CD14-positive monocyte (primary cell): ENCODE results near the gene GMDS. TPM values are rescaled to one million over a fixed set of nuclear protein-coding genes. Genes with fewer than 3 reads are reported as not detected.

Experiments
- DNase-seq, 3 donors: peaks; one replicate each; pipeline ENCODE4 v3.0.0-alpha.2; 2011 to 2022
- H2AFZ ChIP-seq: 2 replicates; pipeline ENCODE4 v1.6.0; 2012; ENCODE audit warnings: mild to moderate bottlenecking, low read depth, low read length, inconsistent platforms; ENCODE audit not compliant: insufficient read depth, poor library complexity, severe bottlenecking
- H3K27ac ChIP-seq, 2 donors: 1 replicate in 1 of 2; 2 replicates in 1 of 2; pipeline ENCODE4 v1.5.1; 2012 to 2013; ENCODE audit warnings: low read length in 2 of 2, control low read depth in 1 of 2, inconsistent platforms in 1 of 2, low read depth in 1 of 2, mild to moderate bottlenecking in 1 of 2
- H3K27me3 ChIP-seq, 2 donors: one replicate each; pipeline versions ENCODE4 v1.6.0 to v1.6.1; 2011 to 2013; ENCODE audit warnings: low read length in 2 of 2; ENCODE audit not compliant: control insufficient read depth in 2 of 2, insufficient read depth in 2 of 2
- H3K36me3 ChIP-seq, 2 donors: replicated peaks in 1 of 2; 1 replicate in 1 of 2; 2 replicates in 1 of 2; pipeline versions ENCODE4 v1.5.1 to v1.6.1; 2012 to 2013; ENCODE audit warnings: low read length in 2 of 2, control low read depth in 1 of 2, inconsistent platforms in 1 of 2, mild to moderate bottlenecking in 1 of 2; ENCODE audit not compliant: insufficient read depth in 2 of 2, control insufficient read depth in 1 of 2
- H3K4me1 ChIP-seq, 2 donors: 1 replicate in 1 of 2; 2 replicates in 1 of 2; pipeline versions ENCODE4 v1.5.1 to v1.6.1; 2012 to 2013; ENCODE audit warnings: low read length in 2 of 2, control low read depth in 1 of 2, inconsistent platforms in 1 of 2, mild to moderate bottlenecking in 1 of 2, moderate library complexity in 1 of 2; ENCODE audit not compliant: insufficient read depth in 2 of 2, control insufficient read depth in 1 of 2
- H3K4me2 ChIP-seq: replicated peaks from 2 replicates; pipeline ENCODE3; 2012; ENCODE audit warnings: low read length, moderate library complexity, mild to moderate bottlenecking; ENCODE audit not compliant: poor library complexity, severe bottlenecking; ENCODE audit errors: extremely low read depth
- H3K4me3 ChIP-seq, 3 experiments: fragments of 200-600 bp in 1 of 3; sonication (generic) in 1 of 3; replicated peaks in 1 of 3; 1 replicate in 2 of 3; 2 replicates in 1 of 3; pipeline ENCODE4 v1.5.1; 2011 to 2013; ENCODE audit warnings: low read length in 3 of 3, mild to moderate bottlenecking in 3 of 3, control low read depth in 2 of 3, low read depth in 2 of 3, inconsistent platforms in 1 of 3, moderate library complexity in 1 of 3
- H3K79me2 ChIP-seq: 2 replicates; pipeline ENCODE4 v1.6.0; 2012; ENCODE audit warnings: mild to moderate bottlenecking, control low read depth, inconsistent platforms, low read length, moderate library complexity; ENCODE audit not compliant: insufficient read depth
- H3K9ac ChIP-seq: 2 replicates; pipeline ENCODE4 v1.6.0; 2017; ENCODE audit warnings: low read length, mild to moderate bottlenecking; ENCODE audit not compliant: insufficient read depth, poor library complexity, severe bottlenecking
- H3K9me3 ChIP-seq, 2 donors: replicated peaks in 1 of 2; 1 replicate in 1 of 2; 2 replicates in 1 of 2; pipeline versions ENCODE4 v1.5.1 to v1.6.1; 2012 to 2013; ENCODE audit warnings: low read length in 2 of 2, control low read depth in 1 of 2; ENCODE audit not compliant: control insufficient read depth in 1 of 2, insufficient read depth in 1 of 2
- H4K20me1 ChIP-seq: 2 replicates; pipeline ENCODE4 v1.6.0; 2012; ENCODE audit warnings: mild to moderate bottlenecking, low read length, control low read depth, moderate library complexity; ENCODE audit not compliant: insufficient read depth
- H3K27ac Mint-ChIP-seq, 7 donors: one replicate each; pipeline ENCODE4 v1.8.0; 2020; ENCODE audit warnings: mild to moderate bottlenecking in 7 of 7, mixed read lengths in 7 of 7, moderate library complexity in 6 of 7, inconsistent platforms in 2 of 7
- H3K27me3 Mint-ChIP-seq, 3 donors: one replicate each; pipeline ENCODE4 v1.8.0; 2021 to 2022; ENCODE audit warnings: low read depth in 3 of 3, mild to moderate bottlenecking in 3 of 3, mixed read lengths in 3 of 3, moderate library complexity in 3 of 3, inconsistent platforms in 1 of 3
- H3K36me3 Mint-ChIP-seq, 2 donors: one replicate each; pipeline ENCODE4 v1.8.0; 2020; ENCODE audit warnings: mixed read lengths in 2 of 2, inconsistent platforms in 1 of 2, mild to moderate bottlenecking in 1 of 2
- H3K4me1 Mint-ChIP-seq: one replicate; pipeline ENCODE4 v1.8.0; 2020; ENCODE audit warnings: mild to moderate bottlenecking, mixed read lengths
- H3K4me3 Mint-ChIP-seq, 2 donors: one replicate each; pipeline ENCODE4 v1.8.0; 2020; ENCODE audit warnings: mild to moderate bottlenecking in 2 of 2, mixed read lengths in 2 of 2, moderate library complexity in 1 of 2
- H3K9me3 Mint-ChIP-seq, 7 donors: one replicate each; pipeline ENCODE4 v1.8.0; 2020 to 2022; ENCODE audit warnings: mixed read lengths in 7 of 7, mild to moderate bottlenecking in 6 of 7, moderate library complexity in 6 of 7, inconsistent platforms in 2 of 7
- WGBS: methylation state at CpG from one replicate; pipeline ENCODE4 v1.1.5; 2013; ENCODE audit warnings: missing lambda C conversion rate; ENCODE audit not compliant: insufficient coverage; 5-methylcytosine and 5-hydroxymethylcytosine counted together
- intact Hi-C, 2 donors: fragments of 100-400 bp; cut with micrococcal nuclease; formaldehyde crosslinking; loops; one replicate each; pipeline versions ENCODE4 v1.15.0 to v1.15.1; 2023
- polyA plus RNA-seq, 3 donors: library from polyadenylated mRNA; depleted of rRNA in 1 of 3; unstranded in 2 of 3; stranded (reverse) in 1 of 3; fragments of 300-500 nt in 2 of 3; fragments of >200 nt in 1 of 3; fragmentation: Illumina TruSeq in 2 of 3; gene quantifications; 1 replicate in 2 of 3; 2 replicates in 1 of 3; pipeline ENCODE4 v1.2.3, GENCODE V29; 2012 to 2021
- TF ChIP-seq, protein P1 (sequence below): fragments of 200-600 bp; IDR thresholded peaks from one replicate; pipeline ENCODE4 v1.8.0; 2022; ENCODE audit warnings: antibody characterized with exemption, mild to moderate bottlenecking

Gene GMDS
- polyA plus RNA-seq, 3 donors, result 10.5 to 19.9 (median 17.6) TPM

DNA sequence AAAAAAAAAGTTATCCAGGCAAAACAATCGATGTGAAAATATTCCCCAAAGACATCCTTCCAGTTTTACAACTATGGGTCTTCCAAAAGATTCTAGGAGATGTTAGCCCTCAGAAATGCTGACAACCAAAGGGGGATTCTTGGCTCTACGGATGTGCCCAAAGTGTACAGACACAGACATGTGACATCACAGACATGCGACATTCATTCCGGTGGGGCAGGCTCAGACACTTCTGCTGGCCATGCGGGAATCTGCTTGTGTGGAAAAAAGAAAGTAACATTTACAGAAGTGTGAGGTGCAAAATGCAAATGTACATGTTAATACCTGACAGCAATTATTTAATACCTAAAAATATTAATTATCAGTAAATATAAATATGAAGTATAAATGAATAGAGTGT lies 367.1 kb downstream of the GMDS start:
- Histone ChIP-seq H3K4me3 (no peak overlapping the region), H3K27me3 (no peaks in the 10 kb centered on the region), H3K27ac (no peak overlapping the region), H3K4me1 (no peaks in the 10 kb centered on the region), H4K20me1 (no peaks in the 10 kb centered on the region), H3K36me3 (no peaks in the 10 kb centered on the region), H3K79me2 (no peaks in the 10 kb centered on the region), H2AFZ (no peak overlapping the region), H3K9me3 (no peaks in the 10 kb centered on the region), H3K9ac (no peak overlapping the region), H3K4me2 (no peak overlapping the region)
- peaks cover 0 to 2% (median 0%) of the 10 kb centered on the region in 3 donors for H3K27me3 Mint-ChIP-seq
- H3K9me3 Mint-ChIP-seq, result no peaks in the 10 kb centered on the region
- TF ChIP-seq, protein P1, sequence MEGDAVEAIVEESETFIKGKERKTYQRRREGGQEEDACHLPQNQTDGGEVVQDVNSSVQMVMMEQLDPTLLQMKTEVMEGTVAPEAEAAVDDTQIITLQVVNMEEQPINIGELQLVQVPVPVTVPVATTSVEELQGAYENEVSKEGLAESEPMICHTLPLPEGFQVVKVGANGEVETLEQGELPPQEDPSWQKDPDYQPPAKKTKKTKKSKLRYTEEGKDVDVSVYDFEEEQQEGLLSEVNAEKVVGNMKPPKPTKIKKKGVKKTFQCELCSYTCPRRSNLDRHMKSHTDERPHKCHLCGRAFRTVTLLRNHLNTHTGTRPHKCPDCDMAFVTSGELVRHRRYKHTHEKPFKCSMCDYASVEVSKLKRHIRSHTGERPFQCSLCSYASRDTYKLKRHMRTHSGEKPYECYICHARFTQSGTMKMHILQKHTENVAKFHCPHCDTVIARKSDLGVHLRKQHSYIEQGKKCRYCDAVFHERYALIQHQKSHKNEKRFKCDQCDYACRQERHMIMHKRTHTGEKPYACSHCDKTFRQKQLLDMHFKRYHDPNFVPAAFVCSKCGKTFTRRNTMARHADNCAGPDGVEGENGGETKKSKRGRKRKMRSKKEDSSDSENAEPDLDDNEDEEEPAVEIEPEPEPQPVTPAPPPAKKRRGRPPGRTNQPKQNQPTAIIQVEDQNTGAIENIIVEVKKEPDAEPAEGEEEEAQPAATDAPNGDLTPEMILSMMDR, result no peak
- peaks cover 0 to 6% of the 10 kb centered on the region in 2 donors for H3K36me3 Mint-ChIP-seq
- intact Hi-C loops, result no loop called here
- H3K4me3 Mint-ChIP-seq, result no peak overlapping the region
- DNase-seq, result no peak
- no peaks in the 10 kb centered on the region for H3K4me1 Mint-ChIP-seq
- WGBS, result 100% methylated on average over 1 of the region's 5 CpGs
- H3K27ac Mint-ChIP-seq, result no peak overlapping the region

DNA sequence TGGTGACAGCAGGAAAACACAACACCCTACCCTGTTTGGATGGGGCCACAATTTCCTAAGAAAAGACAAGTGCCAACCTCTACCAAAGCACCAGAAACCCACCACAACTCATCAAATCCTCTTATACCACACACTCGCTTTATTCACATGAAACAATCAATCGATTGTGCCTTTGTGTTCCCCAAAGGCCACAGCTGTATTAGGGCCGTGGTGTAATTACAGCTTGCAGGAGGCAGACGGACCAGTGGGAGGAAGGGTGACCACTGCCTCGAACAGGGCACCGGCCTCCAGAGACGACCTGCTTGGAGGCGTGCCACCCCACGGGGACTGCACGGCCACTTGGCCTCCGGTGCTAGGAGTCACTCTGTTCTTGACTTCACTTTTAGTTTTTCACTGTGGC lies 371.6 kb downstream of the GMDS start:
- Mint-ChIP-seq H3K27me3 (peaks cover 0 to 2% (median 0%) of the 10 kb centered on the region in 3 donors), H3K9me3 (no peaks in the 10 kb centered on the region), H3K27ac (peak overlapping the region in 1 of 7 donors; percentile 52), H3K36me3 (peaks cover 0 to 6% of the 10 kb centered on the region in 2 donors), H3K4me3 (no peak overlapping the region), H3K4me1 (peaks cover 7% of the 10 kb centered on the region)
- Histone ChIP-seq H3K4me3 (no peak overlapping the region), H3K79me2 (no peaks in the 10 kb centered on the region), H3K4me1 (peaks cover 0 to 6% of the 10 kb centered on the region in 2 donors), H3K9me3 (no peaks in the 10 kb centered on the region), H3K4me2 (no peak overlapping the region), H3K9ac (no peak overlapping the region), H3K27ac (no peak overlapping the region), H2AFZ (no peak overlapping the region), H3K36me3 (no peaks in the 10 kb centered on the region), H4K20me1 (no peaks in the 10 kb centered on the region), H3K27me3 (no peaks in the 10 kb centered on the region)
- WGBS, result 96% methylated on average over 10 of the region's 11 CpGs
- intact Hi-C loops, result no loop called here
- DNase-seq, result no peak
- TF ChIP-seq, protein P1, result no peak
